HG03460 (cell line): ENCODE measurements around the gene NAT9.

Source experiments
- ATAC-seq: cut with Tn5 transposase; IDR thresholded peaks from one replicate; pipeline ENCODE4 v1.9.1; 2021; ENCODE audit not compliant: unreplicated experiment

The NAT9 gene

GRCh38 chr17:74731347-74731605 lies 44.9 kb downstream of the NAT9 start:
- ATAC-seq, result no peak

DNA sequence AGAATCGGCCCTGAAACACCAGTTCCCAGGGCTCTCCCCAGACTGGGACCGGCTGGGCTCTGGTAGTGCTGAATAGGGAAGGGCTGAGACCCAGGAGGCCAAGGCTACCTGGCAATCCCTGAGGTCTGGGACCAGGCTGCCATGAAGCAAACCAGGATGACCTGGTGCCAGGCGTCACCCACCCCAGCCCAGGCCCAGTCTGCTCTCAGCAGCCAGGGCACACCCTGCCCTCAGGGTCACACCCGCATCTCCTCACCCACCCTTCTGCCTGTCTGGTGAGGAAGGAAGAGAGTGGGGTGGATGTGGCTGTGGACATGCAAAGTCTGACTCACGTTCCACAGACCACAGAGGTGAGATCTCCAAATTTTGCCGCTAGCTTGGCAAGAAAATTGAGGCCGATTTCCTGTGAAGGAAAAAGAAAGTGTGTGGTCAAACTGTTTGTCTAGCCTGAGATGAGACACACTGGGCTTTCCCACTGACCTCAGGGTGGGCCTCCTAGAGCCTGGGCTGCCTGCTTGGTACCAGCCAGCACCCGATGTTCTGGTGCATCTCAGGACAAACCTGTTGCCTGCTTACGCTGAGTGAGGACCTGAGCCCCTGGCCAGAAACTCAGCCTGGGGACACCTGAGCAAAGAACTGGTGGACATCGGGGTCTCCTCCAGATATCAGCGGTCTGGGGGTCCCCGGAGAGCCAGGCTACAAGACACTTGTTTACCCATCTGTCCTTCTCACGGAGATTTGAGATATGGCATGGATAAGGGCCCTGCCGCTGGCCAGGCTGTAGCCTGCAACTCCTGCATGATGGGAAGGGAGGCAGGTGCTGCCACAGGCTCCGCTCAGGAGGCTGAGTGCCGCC lies 45.4 kb downstream of the NAT9 start:
- ATAC-seq, result no peak

DNA sequence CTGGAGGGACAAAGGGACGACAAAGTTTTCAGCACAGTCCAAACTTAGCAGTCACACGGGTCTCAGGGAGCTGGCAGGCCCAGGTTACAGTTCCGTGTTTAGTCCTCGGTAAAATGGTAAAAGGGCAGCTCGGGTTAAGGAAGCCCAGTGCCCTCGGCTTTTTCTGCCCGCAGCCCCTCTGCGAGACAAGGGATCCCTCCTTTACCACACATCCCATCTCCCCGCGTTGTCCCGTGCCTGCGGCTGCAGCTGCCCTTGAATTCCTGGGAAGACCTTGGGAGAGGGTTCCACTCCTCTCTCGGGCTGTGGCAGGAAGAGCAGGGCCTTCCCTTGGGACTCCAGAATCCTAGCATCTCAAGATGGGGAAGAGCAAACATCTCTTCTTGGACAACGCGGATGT lies 46.3 kb downstream of the NAT9 start:
- no peak for ATAC-seq

DNA sequence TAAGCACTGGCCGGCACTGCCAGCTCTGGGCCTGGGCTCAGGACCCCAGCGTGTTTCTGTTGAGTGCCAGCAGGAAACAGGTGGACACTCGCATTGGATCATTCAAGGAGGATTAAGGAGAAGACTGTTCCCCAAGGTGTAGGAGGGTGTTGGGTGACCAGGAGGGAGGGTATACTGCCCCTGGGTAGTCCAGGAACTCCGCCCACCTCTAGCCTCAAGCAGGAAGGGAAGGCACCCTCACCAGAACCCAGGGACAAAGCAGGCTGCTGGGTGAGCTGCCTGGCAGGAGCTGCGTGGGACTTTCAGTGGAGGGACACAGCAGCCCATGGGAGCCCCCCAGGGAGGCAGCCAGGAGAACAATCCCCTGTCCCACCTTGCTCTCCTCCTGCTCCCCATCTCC lies 46.8 kb downstream of the NAT9 start:
- no peak for ATAC-seq

DNA sequence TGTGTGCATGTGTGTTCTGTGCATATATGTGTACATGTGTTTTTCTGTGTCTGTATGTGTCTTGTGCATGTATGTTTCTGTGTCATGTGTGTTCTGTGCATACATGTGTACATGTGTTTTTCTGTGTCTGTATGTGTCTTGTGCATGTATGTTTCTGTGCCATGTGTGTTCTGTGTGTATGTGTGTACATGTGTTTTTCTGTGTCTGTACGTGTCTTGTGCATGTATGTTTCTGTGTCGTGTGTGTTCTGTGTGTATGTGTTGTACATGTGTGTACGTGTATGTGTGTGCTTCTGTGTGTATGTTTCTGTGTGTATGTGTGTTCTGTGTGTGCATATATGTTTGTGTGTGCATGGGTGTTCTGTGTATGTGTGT lies 47.5 kb downstream of the NAT9 start:
- no peak for ATAC-seq

- no peak for ATAC-seq
These were observed 48.0 kb downstream of the NAT9 start for GRCh38 chr17:74728033-74728701.

- ATAC-seq, result no peak
These were observed 51.0 kb downstream of the NAT9 start for GRCh38 chr17:74725111-74725510.

- no peak for ATAC-seq
These were observed 52.3 kb downstream of the NAT9 start for GRCh38 chr17:74723891-74724290.

DNA sequence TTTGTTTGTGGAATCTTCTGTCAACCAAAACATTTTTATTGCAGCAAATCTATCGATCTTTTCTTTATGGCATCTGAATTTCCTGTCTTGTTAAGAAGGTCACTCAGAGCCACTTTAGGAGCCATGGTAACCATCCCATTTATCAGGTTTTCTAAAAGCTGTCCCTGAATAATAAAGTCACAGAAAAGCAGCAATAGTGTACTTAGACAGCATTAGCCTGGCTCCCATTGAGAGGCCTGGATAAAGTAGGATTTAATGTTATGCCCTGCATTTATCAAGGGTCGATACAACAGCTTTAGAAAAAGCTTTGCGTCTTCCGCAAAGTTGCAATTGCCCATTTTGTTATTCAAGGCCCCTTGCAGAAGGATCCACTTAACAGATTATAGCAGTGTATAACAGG lies 53.4 kb downstream of the NAT9 start:
- ATAC-seq, result no peak
